ENCODE results near the gene VWA5A. TPM values are rescaled to one million over a fixed set of nuclear protein-coding genes. Genes with fewer than 3 reads are reported as not detected.

Gene VWA5A
- polyA plus RNA-seq, 5 donors, result 17.7 to 19.2 (median 18.2) TPM

Other genes with a start within 250 kb of the VWA5A start
- not detected for gene TMEM225, start 229.8 kb upstream of the VWA5A start, polyA plus RNA-seq (ENCODE audit: insufficient read depth in 1 of 5, insufficient read length in 5 of 5, low replicate concordance in 1 of 5)
- under 1 TPM in 2 of 5 donors, not detected in 3; 0.04 to 0.06 TPM for gene OR8D4, start 213.3 kb upstream of the VWA5A start, polyA plus RNA-seq (ENCODE audit: insufficient read depth in 1 of 5, insufficient read length in 5 of 5, low replicate concordance in 1 of 5)
- gene OR4D5, start 175.8 kb upstream of the VWA5A start, polyA plus RNA-seq (ENCODE audit: insufficient read depth in 1 of 5, insufficient read length in 5 of 5, low replicate concordance in 1 of 5), result not detected
- gene OR6T1, start 171.6 kb upstream of the VWA5A start, polyA plus RNA-seq (ENCODE audit: insufficient read depth in 1 of 5, insufficient read length in 5 of 5, low replicate concordance in 1 of 5), result not detected
- gene OR10S1, start 137.7 kb upstream of the VWA5A start, polyA plus RNA-seq (ENCODE audit: insufficient read depth in 1 of 5, insufficient read length in 5 of 5, low replicate concordance in 1 of 5), result not detected
- gene OR10G6, start 120.3 kb upstream of the VWA5A start, polyA plus RNA-seq (ENCODE audit: insufficient read depth in 1 of 5, insufficient read length in 5 of 5, low replicate concordance in 1 of 5), result not detected
- not detected for gene OR10G4, start 102.5 kb upstream of the VWA5A start, polyA plus RNA-seq (ENCODE audit: insufficient read depth in 1 of 5, insufficient read length in 5 of 5, low replicate concordance in 1 of 5)
- not detected for gene OR10G9, start 92.4 kb upstream of the VWA5A start, polyA plus RNA-seq (ENCODE audit: insufficient read depth in 1 of 5, insufficient read length in 5 of 5, low replicate concordance in 1 of 5)
- not detected for gene OR10G8, start 88.7 kb upstream of the VWA5A start, polyA plus RNA-seq (ENCODE audit: insufficient read depth in 1 of 5, insufficient read length in 5 of 5, low replicate concordance in 1 of 5)
- not detected for gene OR10G7, start 74.1 kb upstream of the VWA5A start, polyA plus RNA-seq (ENCODE audit: insufficient read depth in 1 of 5, insufficient read length in 5 of 5, low replicate concordance in 1 of 5)
- not detected for gene OR10D3, start 67.9 kb downstream of the VWA5A start, polyA plus RNA-seq (ENCODE audit: insufficient read depth in 1 of 5, insufficient read length in 5 of 5, low replicate concordance in 1 of 5)
- gene OR8G1, start 125.6 kb downstream of the VWA5A start, polyA plus RNA-seq (ENCODE audit: insufficient read depth in 1 of 5, insufficient read length in 5 of 5, low replicate concordance in 1 of 5), result not detected
- gene OR8G5, start 140.9 kb downstream of the VWA5A start, polyA plus RNA-seq (ENCODE audit: insufficient read depth in 1 of 5, insufficient read length in 5 of 5, low replicate concordance in 1 of 5), result not detected
- gene OR8D1, start 198.5 kb downstream of the VWA5A start, polyA plus RNA-seq (ENCODE audit: insufficient read depth in 1 of 5, insufficient read length in 5 of 5, low replicate concordance in 1 of 5), result not detected
- not detected for gene OR8D2, start 204.7 kb downstream of the VWA5A start, polyA plus RNA-seq (ENCODE audit: insufficient read depth in 1 of 5, insufficient read length in 5 of 5, low replicate concordance in 1 of 5)

All from right lung (tissue), 5 donors.